PC-9 (cell line): ENCODE results near the gene ZC3H12A.

Source experiments
- CTCF ChIP-seq: fragments of 200-600 bp; sonication (generic); conservative IDR thresholded peaks from 2 replicates; pipeline ENCODE4 v1.6.1; 2017; ENCODE audit warnings: mixed run types, antibody characterized with exemption, mild to moderate bottlenecking, moderate library complexity
- EZH2 ChIP-seq: fragments of 200-600 bp; sonication (generic); IDR thresholded peaks from 2 replicates; pipeline ENCODE4 v1.8.0; 2017; ENCODE audit warnings: antibody characterized with exemption, low read depth

- no peak for TF ChIP-seq CTCF
- no peak for TF ChIP-seq EZH2
Observed at GRCh38 chr1:37502104-37502503, 27.7 kb downstream of the ZC3H12A start.
